HepG2 (cell line): Measurements from ENCODE around the gene MGARP. TPM values are rescaled to one million over a fixed set of nuclear protein-coding genes. Genes with fewer than 3 reads are reported as not detected.

Experiments used
- ARID3A ChIP-seq: IDR thresholded peaks from 2 replicates; pipeline ENCODE4 v1.6.1; 2012; ENCODE audit warnings: low read depth, low read length, improper control_type of control experiment
- ARNTL ChIP-seq: sonication (generic); formaldehyde crosslinking; IDR thresholded peaks from 2 replicates; pipeline ENCODE4 v1.4.0; 2020; ENCODE audit warnings: mild to moderate bottlenecking, missing genetic modification reagents
- GATA4 ChIP-seq: sonication (generic); IDR thresholded peaks from 2 replicates; pipeline ENCODE4 v1.6.1; 2016; ENCODE audit warnings: antibody characterized with exemption, low read depth, borderline replicate concordance
- HMGXB3 ChIP-seq: sonication (generic); formaldehyde crosslinking; IDR thresholded peaks from 2 replicates; pipeline ENCODE4 v1.4.0; 2020; ENCODE audit warnings: missing genetic modification reagents, borderline replicate concordance
- MLLT10 ChIP-seq: sonication (generic); formaldehyde crosslinking; IDR thresholded peaks from 2 replicates; pipeline ENCODE4 v1.4.0; 2020; ENCODE audit warnings: missing genetic modification reagents
- MXI1 ChIP-seq: IDR thresholded peaks from 3 replicates; pipeline ENCODE4 v1.6.1; 2012; ENCODE audit warnings: low read depth, low read length, inconsistent platforms, borderline replicate concordance
- POLR2AphosphoS2 ChIP-seq: IDR thresholded peaks from 2 replicates; pipeline ENCODE4 v1.6.1; 2011; ENCODE audit warnings: low read depth, low read length, improper control_type of control experiment
- RBM22 ChIP-seq: fragments of 200-400 bp; formaldehyde crosslinking; optimal IDR thresholded peaks from 2 replicates; pipeline ENCODE3; 2017; ENCODE audit warnings: mild to moderate bottlenecking, low read length, moderate library complexity
- STAG1 ChIP-seq: sonication (generic); formaldehyde crosslinking; IDR thresholded peaks from 2 replicates; pipeline ENCODE4 v1.4.0; 2020; ENCODE audit warnings: missing genetic modification reagents
- SYNCRIP ChIP-seq: fragments of 200-400 bp; formaldehyde crosslinking; IDR thresholded peaks from 2 replicates; pipeline ENCODE4 v1.6.1; 2018; ENCODE audit warnings: mild to moderate bottlenecking, low read depth, low read length; ENCODE audit not compliant: insufficient read depth
- THAP9 ChIP-seq: sonication (generic); formaldehyde crosslinking; IDR thresholded peaks from 2 replicates; pipeline ENCODE4; 2020; ENCODE audit warnings: missing genetic modification reagents, mild to moderate bottlenecking, borderline replicate concordance
- XBP1 ChIP-seq: sonication (generic); formaldehyde crosslinking; IDR thresholded peaks from 2 replicates; pipeline ENCODE4 v1.5.0; 2020; ENCODE audit warnings: missing genetic modification reagents
- ZBTB4 ChIP-seq: sonication (generic); formaldehyde crosslinking; IDR thresholded peaks from 2 replicates; pipeline ENCODE4 v1.4.0; 2020; ENCODE audit warnings: missing genetic modification reagents, mild to moderate bottlenecking, borderline replicate concordance
- ZC3H4 ChIP-seq: sonication (generic); formaldehyde crosslinking; IDR thresholded peaks from 2 replicates; pipeline ENCODE4 v1.4.0; 2020; ENCODE audit warnings: missing genetic modification reagents, borderline replicate concordance
- ZNF562 ChIP-seq: sonication (generic); formaldehyde crosslinking; IDR thresholded peaks from 2 replicates; pipeline ENCODE4 v1.8.0; 2022; ENCODE audit warnings: missing genetic modification reagents, borderline replicate concordance
- ZSCAN30 ChIP-seq: sonication (generic); formaldehyde crosslinking; IDR thresholded peaks from 2 replicates; pipeline ENCODE4 v1.5.0; 2020; ENCODE audit warnings: mild to moderate bottlenecking, missing genetic modification reagents
- polyA plus RNA-seq, 8 experiments: library from polyadenylated mRNA; depleted of rRNA in 3 of 8; stranded (reverse) in 7 of 8; unstranded in 1 of 8; fragments of >200 nt; fragmentation: Illumina TruSeq in 4 of 8; extraction: Trizol in 4 of 8; gene quantifications; 2 replicates each; pipeline versions ENCODE4 v1.2.1 to v1.2.3, GENCODE V29; 2011 to 2016; ENCODE audit warnings: low read depth in 4 of 8, missing spikeins in 1 of 8, mixed read lengths in 1 of 8; ENCODE audit not compliant: insufficient read depth in 1 of 8
- total RNA-seq, 5 experiments: library from RNA; depleted of rRNA; stranded (reverse); fragments of >200 nt; fragmentation: Illumina TruSeq; extraction: Trizol; gene quantifications; 2 replicates each; pipeline ENCODE4 v1.2.3, GENCODE V29; 2016; ENCODE audit warnings: low read depth in 1 of 5
- TF ChIP-seq, protein P1 (sequence below): sonication (generic); formaldehyde crosslinking; IDR thresholded peaks from 2 replicates; pipeline ENCODE4 v1.4.0; 2020; ENCODE audit warnings: low read depth, mild to moderate bottlenecking, missing genetic modification reagents

Gene MGARP
- total and polyA plus RNA-seq, 2 of the 13 experiments (the other 11 are each of a cell fraction or from before 2014, with no cell fraction given) = 0.11 to 0.13 TPM

DNA sequence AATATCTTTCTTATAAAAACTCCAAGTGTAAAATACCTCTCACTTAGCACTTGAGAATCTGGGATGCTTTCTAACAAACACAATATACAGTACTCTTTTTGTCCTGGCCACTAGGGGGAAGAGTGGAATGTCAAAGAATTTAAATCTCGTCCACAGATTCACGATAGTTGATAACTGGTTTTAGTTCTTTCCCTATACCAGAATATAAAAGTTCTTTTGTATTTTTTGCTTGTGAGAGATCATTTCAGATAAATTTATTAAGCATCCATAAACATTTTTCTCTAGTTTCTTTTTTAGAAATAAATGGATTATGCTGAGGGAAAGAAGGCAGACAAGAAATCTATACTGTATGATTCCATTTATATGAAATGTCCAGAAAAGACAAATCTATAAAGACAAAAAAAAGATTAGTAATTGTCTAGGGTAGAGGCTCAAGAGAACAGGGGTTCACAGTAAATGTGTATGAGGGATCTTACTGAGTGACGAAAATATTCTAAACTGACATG, 50.4 kb downstream of the MGARP start (continued):
- TF ChIP-seq ARNTL (no peak), GATA4 (no peak), ZBTB4 (no peak), HMGXB3 (no peak), ZC3H4 (no peak), MXI1 (no peak), ZSCAN30 (no peak), THAP9 (no peak), XBP1 (CRISPR knock-in tag) (no peak), SYNCRIP (no peak), ARID3A (0 out of 2 replicates have a peak, but pooled peaks have one; percentile 28), MLLT10 (no peak), RBM22 (no peak), POLR2AphosphoS2 (no peak), STAG1 (peak; percentile 75), ZNF562 (CRISPR knock-in tag) (no peak)
- TF ChIP-seq, protein P1, sequence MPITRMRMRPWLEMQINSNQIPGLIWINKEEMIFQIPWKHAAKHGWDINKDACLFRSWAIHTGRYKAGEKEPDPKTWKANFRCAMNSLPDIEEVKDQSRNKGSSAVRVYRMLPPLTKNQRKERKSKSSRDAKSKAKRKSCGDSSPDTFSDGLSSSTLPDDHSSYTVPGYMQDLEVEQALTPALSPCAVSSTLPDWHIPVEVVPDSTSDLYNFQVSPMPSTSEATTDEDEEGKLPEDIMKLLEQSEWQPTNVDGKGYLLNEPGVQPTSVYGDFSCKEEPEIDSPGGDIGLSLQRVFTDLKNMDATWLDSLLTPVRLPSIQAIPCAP (CRISPR knock-in tag) = no peak
